ENCODE data around the gene PCBD2.

- TF ChIP-seq POLR2A (IDR thresholded peaks at IDR 0.05) = no peak
- no peak for TF ChIP-seq CTCF (IDR thresholded peaks at IDR 0.05)
These were observed 105.8 kb downstream of the PCBD2 start for GRCh38 chr5:135010502-135011354.

Measured in sigmoid colon (tissue), 3 donors.